ENCODE results near the gene PPP1R1C.

- TF ChIP-seq CTCF (IDR thresholded peaks at IDR 0.05), result no peak
- no peak for TF ChIP-seq EZH2 (IDR thresholded peaks at IDR 0.05; ENCODE audit: borderline replicate concordance, insufficient read depth, low read depth, low read length, poor library complexity, severe bottlenecking)
Observed at GRCh38 chr2:182069908-182070307, 84.3 kb downstream of the PPP1R1C start.
